ENCODE results near the gene TFF2.

The TFF2 gene

GRCh38 chr21:42330380-42331371, 20.1 kb downstream of the TFF2 start:
- no peak for TF ChIP-seq CTCF (IDR thresholded peaks at IDR 0.05; ENCODE audit: low read depth, low read length)
- no peak for DNase-seq (ENCODE audit: extremely low read depth, low read depth)

- TF ChIP-seq CTCF (IDR thresholded peaks at IDR 0.05; ENCODE audit: low read depth, low read length): no peak
- DNase-seq (ENCODE audit: extremely low read depth, low read depth): no peak
Observed at GRCh38 chr21:42324896-42325295, 25.9 kb downstream of the TFF2 start.

- no peak for DNase-seq (ENCODE audit: extremely low read depth, low read depth)
- no peak for TF ChIP-seq CTCF (IDR thresholded peaks at IDR 0.05; ENCODE audit: low read depth, low read length)
Observed at GRCh38 chr21:42321845-42322244, 28.9 kb downstream of the TFF2 start.

- TF ChIP-seq CTCF (IDR thresholded peaks at IDR 0.05; ENCODE audit: low read depth, low read length): no peak
- no peak for DNase-seq (ENCODE audit: extremely low read depth, low read depth)
Observed at GRCh38 chr21:42321231-42321630, 29.6 kb downstream of the TFF2 start.

GRCh38 chr21:42320791-42321190, 30.0 kb downstream of the TFF2 start:
- TF ChIP-seq CTCF (IDR thresholded peaks at IDR 0.05; ENCODE audit: low read depth, low read length): no peak
- DNase-seq (ENCODE audit: extremely low read depth, low read depth): no peak

GRCh38 chr21:42319851-42320572, 30.8 kb downstream of the TFF2 start:
- TF ChIP-seq CTCF (IDR thresholded peaks at IDR 0.05; ENCODE audit: low read depth, low read length): no peak
- no peak for DNase-seq (ENCODE audit: extremely low read depth, low read depth)

GRCh38 chr21:42319376-42319775, 31.4 kb downstream of the TFF2 start:
- no peak for DNase-seq (ENCODE audit: extremely low read depth, low read depth)
- no peak for TF ChIP-seq CTCF (IDR thresholded peaks at IDR 0.05; ENCODE audit: low read depth, low read length)
